A673 (cell line): ENCODE results near the gene CD83. TPM values are rescaled to one million over a fixed set of nuclear protein-coding genes. Genes with fewer than 3 reads are reported as not detected.

Experiments
- BruUV-seq: library from RNA; stranded (reverse); fragments of 400-500 nt; replicated peaks from 2 replicates; lab custom pipeline; 2021; lab: Mats Ljungman, UMichigan
- CTCF ChIA-PET: fragments of 300-600 bp; sonication (Branson Sonifier 250); formaldehyde crosslinking; loops from one replicate; lab custom pipeline; 2022; ENCODE audit warnings: antibody characterized with exemption; lab: Charles Lee
- POLR2A ChIA-PET: fragments of 300-600 bp; sonication (Branson Sonifier 250); formaldehyde crosslinking; loops from one replicate; lab custom pipeline; 2022; ENCODE audit warnings: antibody characterized with exemption; ENCODE audit not compliant: low non-redundant PET; lab: Charles Lee
- DNase-seq: peaks from one replicate; pipeline ENCODE4 v3.0.0-alpha.2; 2015; ENCODE audit warnings: low spot score
- H3K27ac ChIP-seq: fragments of 200-600 bp; sonication (generic); 2 replicates; pipeline ENCODE4 v1.5.1; 2016; ENCODE audit warnings: mixed run types, low read depth, mild to moderate bottlenecking, mixed read lengths, antibody characterized with exemption, low read length; ENCODE audit not compliant: poor library complexity, severe bottlenecking
- H3K27me3 ChIP-seq: fragments of 200-600 bp; sonication (generic); replicated peaks from 2 replicates; pipeline ENCODE4 v1.6.1; 2017; ENCODE audit warnings: mixed run types, low read depth, mild to moderate bottlenecking, mixed read lengths, antibody characterized with exemption, low read length; ENCODE audit not compliant: insufficient read depth, poor library complexity
- H3K36me3 ChIP-seq: fragments of 200-600 bp; sonication (generic); 2 replicates; pipeline ENCODE4 v1.6.1; 2016; ENCODE audit warnings: mixed run types, mild to moderate bottlenecking, mixed read lengths, antibody characterized with exemption, low read length; ENCODE audit not compliant: insufficient read depth, poor library complexity, severe bottlenecking
- H3K4me1 ChIP-seq: fragments of 200-600 bp; sonication (generic); 2 replicates; pipeline ENCODE4 v1.6.1; 2017; ENCODE audit warnings: mixed run types, mild to moderate bottlenecking, mixed read lengths, antibody characterized with exemption, low read length; ENCODE audit not compliant: insufficient read depth, poor library complexity, severe bottlenecking
- H3K4me3 ChIP-seq: fragments of 200-600 bp; sonication (generic); 2 replicates; pipeline ENCODE4 v1.5.1; 2016; ENCODE audit warnings: low read depth, mixed run types, mild to moderate bottlenecking, mixed read lengths, low read length; ENCODE audit not compliant: poor library complexity, severe bottlenecking
- H3K9me3 ChIP-seq: fragments of 200-600 bp; sonication (generic); 2 replicates; pipeline ENCODE4 v1.6.1; 2016; ENCODE audit warnings: mixed run types, low read depth, mild to moderate bottlenecking, mixed read lengths, antibody characterized with exemption, low read length; ENCODE audit not compliant: poor library complexity, severe bottlenecking
- CTCF ChIP-seq: fragments of 300-800, 200-600 bp; sonication (generic); conservative IDR thresholded peaks from 2 replicates; pipeline ENCODE4 v1.5.1; 2017; ENCODE audit warnings: low read depth, mild to moderate bottlenecking, antibody characterized with exemption, low read length, moderate library complexity, mixed read lengths
- EZH2 ChIP-seq: fragments of 200-600 bp; sonication (generic); IDR thresholded peaks from 2 replicates; pipeline ENCODE4 v1.6.1; 2017; ENCODE audit warnings: borderline replicate concordance, low read depth, mild to moderate bottlenecking, mixed read lengths, antibody characterized with exemption, low read length; ENCODE audit not compliant: poor library complexity, severe bottlenecking
- intact Hi-C: fragments of 100-400 bp; cut with micrococcal nuclease; formaldehyde crosslinking; loops from one replicate; pipeline ENCODE4 v1.10.0; 2022; ENCODE audit not compliant: unreplicated experiment
- total RNA-seq: library from RNA; stranded (reverse); gene quantifications from 2 replicates; pipeline ENCODE4 v1.2.3, GENCODE V29; 2021

Gene CD83
- total RNA-seq, 1 experiment from 2014 or later: 14.4 TPM

GRCh38 chr6:14177413-14178082 is 60.0 kb downstream of the CD83 start:
- TF ChIP-seq EZH2 (no peak), CTCF (no peak)
- ChIA-PET POLR2A (no interaction called here), CTCF (no interaction called here)
- Histone ChIP-seq H3K27ac (no peak overlapping the region), H3K4me1 (no peaks in the 10 kb centered on the region), H3K4me3 (no peak overlapping the region), H3K36me3 (no peaks in the 10 kb centered on the region), H3K27me3 (no peaks in the 10 kb centered on the region), H3K9me3 (peaks cover 3% of the 10 kb centered on the region)
- peak; percentile 45 for DNase-seq
- no TSS peak for BruUV-seq
- intact Hi-C loops: no loop called here

- no TSS peak for BruUV-seq
Measured at GRCh38 chr6:14178083-14178445, 60.5 kb downstream of the CD83 start.

GRCh38 chr6:14180609-14181008 is 63.0 kb downstream of the CD83 start:
- DNase-seq: no peak
- H3K27me3 ChIP-seq: no peaks in the 10 kb centered on the region
- intact Hi-C loops: no loop called here
- ChIA-PET CTCF (no interaction called here), POLR2A (no interaction called here)
- no peaks in the 10 kb centered on the region for H3K36me3 ChIP-seq
- TF ChIP-seq EZH2 (no peak), CTCF (no peak)
- no peaks in the 10 kb centered on the region for H3K9me3 ChIP-seq
- no TSS peak for BruUV-seq
- no peaks in the 10 kb centered on the region for H3K4me1 ChIP-seq
- H3K4me3 ChIP-seq: no peak overlapping the region
- H3K27ac ChIP-seq: no peak overlapping the region

More at GRCh38 chr6:14178083-14178445, 60.5 kb downstream of the CD83 start:
- no peaks in the 10 kb centered on the region for H3K36me3 ChIP-seq
- no peaks in the 10 kb centered on the region for H3K9me3 ChIP-seq
- H3K4me1 ChIP-seq: no peaks in the 10 kb centered on the region
- intact Hi-C loops: no loop called here
- no peak overlapping the region for H3K4me3 ChIP-seq
- H3K27ac ChIP-seq: no peak overlapping the region
- no peak for DNase-seq
- TF ChIP-seq CTCF: no peak
- TF ChIP-seq EZH2: no peak
- CTCF ChIA-PET: no interaction called here
- no peaks in the 10 kb centered on the region for H3K27me3 ChIP-seq
- POLR2A ChIA-PET: no interaction called here
